Measurements from ENCODE around the gene CHID1.

Gene CHID1

GRCh38 chr11:865462-866430 is 44.9 kb downstream of the CHID1 start:
- Histone ChIP-seq H3K27ac (ENCODE audit: low read depth, low read length) (no peak overlapping the region), H4K20me1 (ENCODE audit: control insufficient read depth, insufficient read depth, low read depth, low read length) (no peaks in the 10 kb centered on the region), H3F3A (ENCODE audit: control insufficient read depth, insufficient read depth) (no peaks in the 10 kb centered on the region), H3K9me2 (replicated peaks; ENCODE audit: control insufficient read depth, low read length) (no peaks in the 10 kb centered on the region), H3K4me3 (ENCODE audit: low read length) (no peak overlapping the region), H3K4me1 (ENCODE audit: control insufficient read depth, low read length) (no peaks in the 10 kb centered on the region), H3K79me2 (ENCODE audit: control insufficient read depth, low read length) (no peaks in the 10 kb centered on the region), H3K4me2 (ENCODE audit: low read length) (no peak overlapping the region), H3K27me3 (ENCODE audit: control insufficient read depth, low read length) (no peaks in the 10 kb centered on the region), H3K9me3 (ENCODE audit: control insufficient read depth, insufficient read depth, low read length) (no peaks in the 10 kb centered on the region), H3K36me3 (ENCODE audit: control insufficient read depth, low read length) (no peaks in the 10 kb centered on the region)
- TF ChIP-seq EZH2phosphoT487 (IDR thresholded peaks at IDR 0.05; ENCODE audit: borderline replicate concordance, low read length), result no peak
- TF ChIP-seq CTCF (IDR thresholded peaks at IDR 0.05; ENCODE audit: low read depth, low read length, poor library complexity, severe bottlenecking), result no peak

GRCh38 chr11:864898-865297 is 45.7 kb downstream of the CHID1 start:
- Histone ChIP-seq H3K27ac (ENCODE audit: low read depth, low read length) (no peak overlapping the region), H3K4me1 (ENCODE audit: control insufficient read depth, low read length) (no peaks in the 10 kb centered on the region), H3F3A (ENCODE audit: control insufficient read depth, insufficient read depth) (no peaks in the 10 kb centered on the region), H3K79me2 (ENCODE audit: control insufficient read depth, low read length) (no peaks in the 10 kb centered on the region), H3K4me2 (ENCODE audit: low read length) (no peak overlapping the region), H3K27me3 (ENCODE audit: control insufficient read depth, low read length) (no peaks in the 10 kb centered on the region), H3K9me2 (replicated peaks; ENCODE audit: control insufficient read depth, low read length) (no peaks in the 10 kb centered on the region), H3K9me3 (ENCODE audit: control insufficient read depth, insufficient read depth, low read length) (no peaks in the 10 kb centered on the region), H4K20me1 (ENCODE audit: control insufficient read depth, insufficient read depth, low read depth, low read length) (no peaks in the 10 kb centered on the region), H3K4me3 (ENCODE audit: low read length) (no peak overlapping the region), H3K36me3 (ENCODE audit: control insufficient read depth, low read length) (no peaks in the 10 kb centered on the region)
- TF ChIP-seq EZH2phosphoT487 (IDR thresholded peaks at IDR 0.05; ENCODE audit: borderline replicate concordance, low read length) (no peak), CTCF (IDR thresholded peaks at IDR 0.05; ENCODE audit: low read depth, low read length, poor library complexity, severe bottlenecking) (no peak)

- Histone ChIP-seq H3K79me2 (ENCODE audit: control insufficient read depth, low read length) (no peaks in the 10 kb centered on the region), H4K20me1 (ENCODE audit: control insufficient read depth, insufficient read depth, low read depth, low read length) (no peaks in the 10 kb centered on the region), H3K9me3 (ENCODE audit: control insufficient read depth, insufficient read depth, low read length) (no peaks in the 10 kb centered on the region), H3K27me3 (ENCODE audit: control insufficient read depth, low read length) (no peaks in the 10 kb centered on the region), H3K27ac (ENCODE audit: low read depth, low read length) (no peak overlapping the region), H3K36me3 (ENCODE audit: control insufficient read depth, low read length) (no peaks in the 10 kb centered on the region), H3K9me2 (replicated peaks; ENCODE audit: control insufficient read depth, low read length) (no peaks in the 10 kb centered on the region), H3K4me2 (ENCODE audit: low read length) (no peak overlapping the region), H3K4me3 (ENCODE audit: low read length) (no peak overlapping the region), H3F3A (ENCODE audit: control insufficient read depth, insufficient read depth) (no peaks in the 10 kb centered on the region), H3K4me1 (ENCODE audit: control insufficient read depth, low read length) (no peaks in the 10 kb centered on the region)
- TF ChIP-seq EZH2phosphoT487 (IDR thresholded peaks at IDR 0.05; ENCODE audit: borderline replicate concordance, low read length) (no peak), CTCF (IDR thresholded peaks at IDR 0.05; ENCODE audit: low read depth, low read length, poor library complexity, severe bottlenecking) (no peak)
These were observed 46.4 kb downstream of the CHID1 start for GRCh38 chr11:863910-864827.
